ENCODE data around the gene MAPKAPK2. TPM values are rescaled to one million over a fixed set of nuclear protein-coding genes. Genes with fewer than 3 reads are reported as not detected.
A peak's percentile ranks its signal among the peaks of the same experiment; 100 is the strongest.

Gene MAPKAPK2
- total RNA-seq, 2 experiments from 2014 or later = 53.5 to 57.8 TPM

GRCh38 chr1:206699626-206700025, 14.9 kb downstream of the MAPKAPK2 start:
- no peak overlapping the region for H3K27ac Mint-ChIP-seq
- H3K4me1 Mint-ChIP-seq = peaks cover 56% of the 10 kb centered on the region
- no peaks in the 10 kb centered on the region for H3K27me3 Mint-ChIP-seq
- H3K4me3 Mint-ChIP-seq = no peak overlapping the region
- peaks cover 20% of the 10 kb centered on the region for H3K36me3 Mint-ChIP-seq
- DNase-seq = no peak
- no peaks in the 10 kb centered on the region for H3K9me3 Mint-ChIP-seq

- Mint-ChIP-seq H3K27ac (no peak overlapping the region), H3K4me1 (peaks cover 63% of the 10 kb centered on the region), H3K27me3 (no peaks in the 10 kb centered on the region), H3K4me3 (no peak overlapping the region), H3K36me3 (peaks cover 20% of the 10 kb centered on the region), H3K9me3 (no peaks in the 10 kb centered on the region)
- DNase-seq = no peak
These were observed 15.8 kb downstream of the MAPKAPK2 start for GRCh38 chr1:206700445-206701036.

- no peaks in the 10 kb centered on the region for H3K27me3 Mint-ChIP-seq
- H3K27ac Mint-ChIP-seq = no peak overlapping the region
- H3K4me1 Mint-ChIP-seq = peaks cover 71% of the 10 kb centered on the region
- peaks cover 8% of the 10 kb centered on the region for H3K36me3 Mint-ChIP-seq
- H3K4me3 Mint-ChIP-seq = no peak overlapping the region
- no peaks in the 10 kb centered on the region for H3K9me3 Mint-ChIP-seq
- DNase-seq = no peak
These were observed 17.6 kb downstream of the MAPKAPK2 start for GRCh38 chr1:206702260-206702659.

GRCh38 chr1:206702803-206703202, 18.1 kb downstream of the MAPKAPK2 start:
- Mint-ChIP-seq H3K4me1 (peaks cover 71% of the 10 kb centered on the region), H3K27ac (no peak overlapping the region), H3K4me3 (no peak overlapping the region)

GRCh38 chr1:206703661-206704060, 19.0 kb downstream of the MAPKAPK2 start:
- Mint-ChIP-seq H3K27me3 (no peaks in the 10 kb centered on the region), H3K9me3 (no peaks in the 10 kb centered on the region), H3K4me1 (peaks cover 77% of the 10 kb centered on the region), H3K36me3 (peaks cover 3% of the 10 kb centered on the region), H3K27ac (peak overlapping the region; percentile 63), H3K4me3 (peak overlapping the region; percentile 23)
- peak; percentile 68 for DNase-seq

More at GRCh38 chr1:206702803-206703202, 18.1 kb downstream of the MAPKAPK2 start:
- Mint-ChIP-seq H3K9me3 (no peaks in the 10 kb centered on the region), H3K27me3 (no peaks in the 10 kb centered on the region), H3K36me3 (peaks cover 3% of the 10 kb centered on the region)
- DNase-seq = no peak

- Mint-ChIP-seq H3K36me3 (peaks cover 3% of the 10 kb centered on the region), H3K27ac (peak overlapping the region; percentile 63), H3K4me3 (peak overlapping the region; percentile 22), H3K27me3 (no peaks in the 10 kb centered on the region), H3K9me3 (no peaks in the 10 kb centered on the region), H3K4me1 (peaks cover 78% of the 10 kb centered on the region)
- no peak for DNase-seq
These were observed 19.5 kb downstream of the MAPKAPK2 start for GRCh38 chr1:206704226-206704625.

GRCh38 chr1:206705191-206705590, 20.5 kb downstream of the MAPKAPK2 start:
- Mint-ChIP-seq H3K9me3 (no peaks in the 10 kb centered on the region), H3K27me3 (no peaks in the 10 kb centered on the region), H3K4me1 (peaks cover 80% of the 10 kb centered on the region), H3K36me3 (peaks cover 3% of the 10 kb centered on the region), H3K27ac (peak overlapping the region; percentile 36), H3K4me3 (no peak overlapping the region)
- DNase-seq = no peak

- DNase-seq = no peak
- H3K9me3 Mint-ChIP-seq = no peaks in the 10 kb centered on the region
- H3K27me3 Mint-ChIP-seq = no peaks in the 10 kb centered on the region
- peaks cover 84% of the 10 kb centered on the region for H3K4me1 Mint-ChIP-seq
- H3K4me3 Mint-ChIP-seq = no peak overlapping the region
- H3K36me3 Mint-ChIP-seq = peaks cover 8% of the 10 kb centered on the region
- peak overlapping the region; percentile 36 for H3K27ac Mint-ChIP-seq
These were observed 21.1 kb downstream of the MAPKAPK2 start for GRCh38 chr1:206705726-206706297.

- Mint-ChIP-seq H3K4me3 (no peak overlapping the region), H3K36me3 (peaks cover 8% of the 10 kb centered on the region), H3K27ac (no peak overlapping the region), H3K9me3 (no peaks in the 10 kb centered on the region), H3K4me1 (peaks cover 84% of the 10 kb centered on the region), H3K27me3 (no peaks in the 10 kb centered on the region)
- DNase-seq = peak; percentile 56
These were observed 21.6 kb downstream of the MAPKAPK2 start for GRCh38 chr1:206706298-206706791.

GRCh38 chr1:206706806-206707366, 22.2 kb downstream of the MAPKAPK2 start:
- peaks cover 9% of the 10 kb centered on the region for H3K36me3 Mint-ChIP-seq
- no peak for DNase-seq

GRCh38 chr1:206708058-206708457, 23.4 kb downstream of the MAPKAPK2 start:
- Mint-ChIP-seq H3K27me3 (no peaks in the 10 kb centered on the region), H3K4me1 (peaks cover 83% of the 10 kb centered on the region)

More at GRCh38 chr1:206706806-206707366, 22.2 kb downstream of the MAPKAPK2 start:
- Mint-ChIP-seq H3K9me3 (no peaks in the 10 kb centered on the region), H3K27ac (no peak overlapping the region), H3K27me3 (no peaks in the 10 kb centered on the region), H3K4me1 (peaks cover 85% of the 10 kb centered on the region), H3K4me3 (no peak overlapping the region)

GRCh38 chr1:206708882-206709281, 24.2 kb downstream of the MAPKAPK2 start:
- H3K4me1 Mint-ChIP-seq = peaks cover 83% of the 10 kb centered on the region
- H3K9me3 Mint-ChIP-seq = no peaks in the 10 kb centered on the region
- peaks cover 8% of the 10 kb centered on the region for H3K36me3 Mint-ChIP-seq
- no peak for DNase-seq
- H3K4me3 Mint-ChIP-seq = no peak overlapping the region
- H3K27ac Mint-ChIP-seq = no peak overlapping the region
- H3K27me3 Mint-ChIP-seq = no peaks in the 10 kb centered on the region

More at GRCh38 chr1:206708058-206708457, 23.4 kb downstream of the MAPKAPK2 start:
- H3K9me3 Mint-ChIP-seq = no peaks in the 10 kb centered on the region
- H3K27ac Mint-ChIP-seq = peak overlapping the region; percentile 2
- peaks cover 6% of the 10 kb centered on the region for H3K36me3 Mint-ChIP-seq
- H3K4me3 Mint-ChIP-seq = peak overlapping the region; percentile 19
- DNase-seq = no peak

GRCh38 chr1:206709322-206709721, 24.6 kb downstream of the MAPKAPK2 start:
- Mint-ChIP-seq H3K27me3 (no peaks in the 10 kb centered on the region), H3K27ac (no peak overlapping the region), H3K36me3 (peaks cover 8% of the 10 kb centered on the region), H3K4me1 (peaks cover 80% of the 10 kb centered on the region), H3K4me3 (no peak overlapping the region), H3K9me3 (no peaks in the 10 kb centered on the region)
- DNase-seq = no peak

- no peak for DNase-seq
- H3K4me3 Mint-ChIP-seq = no peak overlapping the region
- H3K36me3 Mint-ChIP-seq = peaks cover 8% of the 10 kb centered on the region
- H3K9me3 Mint-ChIP-seq = no peaks in the 10 kb centered on the region
- peaks cover 77% of the 10 kb centered on the region for H3K4me1 Mint-ChIP-seq
- H3K27ac Mint-ChIP-seq = no peak overlapping the region
- H3K27me3 Mint-ChIP-seq = no peaks in the 10 kb centered on the region
These were observed 25.2 kb downstream of the MAPKAPK2 start for GRCh38 chr1:206709772-206710459.

- Mint-ChIP-seq H3K27ac (no peak overlapping the region), H3K4me1 (peaks cover 77% of the 10 kb centered on the region), H3K36me3 (peaks cover 11% of the 10 kb centered on the region), H3K4me3 (no peak overlapping the region), H3K9me3 (no peaks in the 10 kb centered on the region), H3K27me3 (no peaks in the 10 kb centered on the region)
- DNase-seq = no peak
These were observed 25.7 kb downstream of the MAPKAPK2 start for GRCh38 chr1:206710460-206710823.
